ENCODE measurements around the gene PHF19. TPM values are rescaled to one million over a fixed set of nuclear protein-coding genes. Genes with fewer than 3 reads are reported as not detected.

PHF19 gene
- total RNA-seq, 1 donor from 2014 or later = 55.3 TPM

- H3K4me1 Mint-ChIP-seq = peaks cover 16% of the 10 kb centered on the region
- ChIA-PET CTCF (no interaction called here), POLR2A (no interaction called here)
- H3K27me3 Mint-ChIP-seq = no peaks in the 10 kb centered on the region
- H3K4me3 Mint-ChIP-seq = no peak overlapping the region
- TF ChIP-seq, protein P1, sequence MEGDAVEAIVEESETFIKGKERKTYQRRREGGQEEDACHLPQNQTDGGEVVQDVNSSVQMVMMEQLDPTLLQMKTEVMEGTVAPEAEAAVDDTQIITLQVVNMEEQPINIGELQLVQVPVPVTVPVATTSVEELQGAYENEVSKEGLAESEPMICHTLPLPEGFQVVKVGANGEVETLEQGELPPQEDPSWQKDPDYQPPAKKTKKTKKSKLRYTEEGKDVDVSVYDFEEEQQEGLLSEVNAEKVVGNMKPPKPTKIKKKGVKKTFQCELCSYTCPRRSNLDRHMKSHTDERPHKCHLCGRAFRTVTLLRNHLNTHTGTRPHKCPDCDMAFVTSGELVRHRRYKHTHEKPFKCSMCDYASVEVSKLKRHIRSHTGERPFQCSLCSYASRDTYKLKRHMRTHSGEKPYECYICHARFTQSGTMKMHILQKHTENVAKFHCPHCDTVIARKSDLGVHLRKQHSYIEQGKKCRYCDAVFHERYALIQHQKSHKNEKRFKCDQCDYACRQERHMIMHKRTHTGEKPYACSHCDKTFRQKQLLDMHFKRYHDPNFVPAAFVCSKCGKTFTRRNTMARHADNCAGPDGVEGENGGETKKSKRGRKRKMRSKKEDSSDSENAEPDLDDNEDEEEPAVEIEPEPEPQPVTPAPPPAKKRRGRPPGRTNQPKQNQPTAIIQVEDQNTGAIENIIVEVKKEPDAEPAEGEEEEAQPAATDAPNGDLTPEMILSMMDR (IDR thresholded peaks at IDR 0.05) = no peak
- no peak overlapping the region for H3K27ac Mint-ChIP-seq
- DNase-seq (no peak), ATAC-seq (ENCODE audit: low read depth) (no peak)
- H3K36me3 Mint-ChIP-seq (ENCODE audit: low read depth) = peaks cover 23% of the 10 kb centered on the region
- H3K9me3 Mint-ChIP-seq = no peaks in the 10 kb centered on the region
- intact Hi-C loops (cut with micrococcal nuclease) = loop anchor here (5.0 kb wide), 1 partner anchor 116 kb away; no protein-coding TSS in a partner anchor
These were observed 11.2 kb downstream of the PHF19 start for GRCh38 chr9:120865809-120866208.

GRCh38 chr9:120865176-120865575, 11.8 kb downstream of the PHF19 start:
- no peak for ATAC-seq (ENCODE audit: low read depth)
- Mint-ChIP-seq H3K36me3 (ENCODE audit: low read depth) (peaks cover 28% of the 10 kb centered on the region), H3K27ac (no peak overlapping the region), H3K27me3 (no peaks in the 10 kb centered on the region), H3K4me3 (no peak overlapping the region), H3K4me1 (peaks cover 16% of the 10 kb centered on the region), H3K9me3 (no peaks in the 10 kb centered on the region)
- no peak for DNase-seq
- ChIA-PET POLR2A (no interaction called here), CTCF (no interaction called here)
- intact Hi-C loops (cut with micrococcal nuclease) = loop anchor here (5.0 kb wide), 1 partner anchor 117 kb away; no protein-coding TSS in a partner anchor
- TF ChIP-seq, protein P1 (IDR thresholded peaks at IDR 0.05) = no peak

DNA sequence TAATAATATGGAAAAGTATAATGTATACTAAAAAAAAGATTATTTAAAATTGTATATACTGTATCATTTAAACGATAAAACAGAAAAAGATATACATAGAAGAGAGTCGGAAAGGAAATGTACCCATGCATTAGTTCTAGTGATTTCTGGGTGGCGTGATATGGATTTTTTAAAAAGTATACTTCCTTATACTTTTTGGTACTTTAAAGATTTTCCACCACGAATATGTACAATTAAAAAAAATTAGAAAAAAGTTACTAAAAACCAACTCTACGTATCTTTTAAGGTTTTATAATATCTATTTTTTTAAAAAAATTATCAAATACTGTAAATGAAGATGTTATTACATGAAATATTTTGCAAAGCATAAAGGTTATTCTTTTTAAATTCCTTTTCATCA, 12.3 kb downstream of the PHF19 start:
- TF ChIP-seq, protein P1 (IDR thresholded peaks at IDR 0.05) = no peak
- no peak for ATAC-seq (ENCODE audit: low read depth)
- POLR2A ChIA-PET = no interaction called here
- intact Hi-C loops (cut with micrococcal nuclease) = loop anchor here (5.0 kb wide), 1 partner anchor 118 kb away; no protein-coding TSS in a partner anchor
- DNase-seq = no peak
- Mint-ChIP-seq H3K27ac (no peak overlapping the region), H3K9me3 (no peaks in the 10 kb centered on the region), H3K4me3 (no peak overlapping the region), H3K4me1 (peaks cover 15% of the 10 kb centered on the region), H3K36me3 (ENCODE audit: low read depth) (peaks cover 32% of the 10 kb centered on the region), H3K27me3 (no peaks in the 10 kb centered on the region)
- CTCF ChIA-PET = no interaction called here

- ATAC-seq (ENCODE audit: low read depth) (no peak), DNase-seq (no peak)
- no peak overlapping the region for H3K27ac Mint-ChIP-seq
- POLR2A ChIA-PET = no interaction called here
- H3K27me3 Mint-ChIP-seq = no peaks in the 10 kb centered on the region
- peaks cover 8% of the 10 kb centered on the region for H3K4me1 Mint-ChIP-seq
- TF ChIP-seq, protein P1 (IDR thresholded peaks at IDR 0.05) = no peak
- H3K9me3 Mint-ChIP-seq = no peaks in the 10 kb centered on the region
- CTCF ChIA-PET = no interaction called here
- intact Hi-C loops (cut with micrococcal nuclease) = no loop called here
- H3K36me3 Mint-ChIP-seq (ENCODE audit: low read depth) = peaks cover 31% of the 10 kb centered on the region
- H3K4me3 Mint-ChIP-seq = no peak overlapping the region
These were observed 13.2 kb downstream of the PHF19 start for GRCh38 chr9:120863833-120864232.

DNA sequence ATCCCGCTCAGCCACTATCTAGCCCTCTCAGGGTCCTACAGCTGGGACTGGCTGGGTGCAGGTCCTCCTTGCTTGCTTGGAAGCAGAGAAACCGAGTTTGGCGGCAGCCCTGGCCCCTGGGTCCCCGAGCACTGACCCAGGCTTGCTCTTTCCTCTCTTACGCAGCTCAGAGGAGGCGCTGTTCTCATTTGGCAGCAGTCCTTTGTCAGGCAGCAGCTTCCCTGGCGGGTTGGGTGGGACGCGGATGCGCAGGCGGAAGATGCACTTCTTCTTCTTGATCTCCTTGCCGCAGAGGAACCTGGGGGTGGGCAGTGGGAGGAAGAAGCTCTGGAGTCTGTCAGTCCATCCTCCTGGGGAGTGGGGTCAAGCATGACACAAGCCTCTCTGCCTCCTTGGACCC, 14.5 kb downstream of the PHF19 start:
- TF ChIP-seq, protein P1 (IDR thresholded peaks at IDR 0.05) = no peak
- peaks cover 3% of the 10 kb centered on the region for H3K4me1 Mint-ChIP-seq
- ATAC-seq (ENCODE audit: low read depth) (no peak), DNase-seq (no peak)
- no peak overlapping the region for H3K4me3 Mint-ChIP-seq
- ChIA-PET POLR2A (no interaction called here), CTCF (no interaction called here)
- no peaks in the 10 kb centered on the region for H3K27me3 Mint-ChIP-seq
- H3K36me3 Mint-ChIP-seq (ENCODE audit: low read depth) = peaks cover 38% of the 10 kb centered on the region
- H3K27ac Mint-ChIP-seq = no peak overlapping the region
- no peaks in the 10 kb centered on the region for H3K9me3 Mint-ChIP-seq
- intact Hi-C loops (cut with micrococcal nuclease) = no loop called here

All from activated B cell treated with CpG ODN at 0.5 μM for 24 hours (primary cell).